Umbilical cord (tissue), 2 donors: ENCODE data around the gene ENDOD1. TPM values are rescaled to one million over a fixed set of nuclear protein-coding genes. Genes with fewer than 3 reads are reported as not detected.
"Not testable (repeated sequence)": the region's sequence is repeated elsewhere in the genome, so short reads cannot be mapped to it uniquely, and the experiment has no call there.

Experiments used
- DNase-seq: peaks from one replicate; pipeline ENCODE4 v3.0.0-alpha.2; 2015; ENCODE audit warnings: low spot score
- total RNA-seq: library from RNA; depleted of rRNA; stranded (reverse); fragments of >200 nt; gene quantifications from one replicate; pipeline ENCODE4 v1.2.3, GENCODE V29; 2014; ENCODE audit warnings: low replicate concordance; ENCODE audit not compliant: insufficient read depth

The ENDOD1 gene
- 51.0 TPM for total RNA-seq

- peak; percentile 95 for DNase-seq
These were observed at the start of gene ENDOD1 for GRCh38 chr11:95089620-95090542. Gene ENDOD1, plus strand, starts transcription at chr11:95089846. Its CDS starts 82 bp downstream, at chr11:95089928.

DNA sequence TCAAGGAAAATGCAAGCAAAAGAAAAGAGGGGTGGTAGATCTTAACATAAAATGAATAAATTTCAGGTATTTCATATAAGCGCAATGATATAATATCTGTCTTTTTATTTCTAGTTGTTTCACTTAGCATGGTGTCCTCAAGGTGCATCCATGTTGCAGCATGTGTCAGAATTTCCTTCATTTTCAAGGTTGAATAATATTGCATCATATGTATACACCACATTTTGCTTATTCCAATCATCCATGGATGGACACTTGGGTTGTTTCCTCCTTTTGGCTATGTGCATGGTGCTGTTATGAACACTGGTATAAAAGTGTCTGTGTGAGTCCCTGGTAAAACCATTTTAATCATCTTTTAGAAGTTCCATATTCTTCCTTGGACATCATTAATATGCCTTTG is 47.4 kb upstream of the ENDOD1 start:
- DNase-seq, result no peak

- no peak for DNase-seq
These were observed 46.7 kb upstream of the ENDOD1 start for GRCh38 chr11:95042906-95043305.

GRCh38 chr11:95044010-95044409 is 45.6 kb upstream of the ENDOD1 start:
- no peak for DNase-seq

GRCh38 chr11:95045812-95046211 is 43.8 kb upstream of the ENDOD1 start:
- DNase-seq, result no peak

GRCh38 chr11:95049122-95049521 is 40.5 kb upstream of the ENDOD1 start, which contains the start of gene KDM4F:
Gene KDM4F, plus strand, starts transcription at chr11:95049422.
- not testable (repeated sequence) for DNase-seq

DNA sequence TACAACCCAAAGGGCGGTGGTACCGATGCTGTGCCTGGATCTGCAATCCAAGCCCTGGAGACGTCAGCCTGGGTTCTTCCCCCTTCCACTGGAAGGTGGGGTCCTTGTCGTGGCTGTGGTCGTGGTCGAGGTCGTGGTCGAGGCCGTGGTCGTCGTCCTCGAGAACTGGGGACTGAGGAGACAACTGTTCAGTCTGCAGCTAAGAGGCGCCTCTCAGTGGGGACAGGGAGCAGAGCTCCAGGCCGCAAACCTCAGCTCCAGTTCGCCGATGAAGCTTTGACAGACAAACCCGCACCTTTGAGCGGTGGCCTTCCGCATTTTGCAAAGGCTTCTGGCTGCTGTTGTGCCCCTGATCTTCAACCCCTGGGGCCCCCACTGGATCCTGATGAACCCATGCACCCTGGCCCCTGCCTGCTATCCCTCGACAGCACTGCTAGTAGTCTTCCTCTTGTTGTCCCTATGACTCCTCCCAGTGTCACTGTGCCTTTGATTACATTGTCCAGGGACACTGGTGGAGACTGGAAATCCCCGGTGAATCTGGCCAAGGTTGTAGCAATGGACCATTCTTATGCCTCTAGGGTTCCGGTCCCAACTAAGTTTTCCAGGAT is 38.9 kb upstream of the ENDOD1 start:
- DNase-seq, result no peak

- no peak for DNase-seq
These were observed 35.3 kb upstream of the ENDOD1 start for GRCh38 chr11:95054356-95054755.

DNA sequence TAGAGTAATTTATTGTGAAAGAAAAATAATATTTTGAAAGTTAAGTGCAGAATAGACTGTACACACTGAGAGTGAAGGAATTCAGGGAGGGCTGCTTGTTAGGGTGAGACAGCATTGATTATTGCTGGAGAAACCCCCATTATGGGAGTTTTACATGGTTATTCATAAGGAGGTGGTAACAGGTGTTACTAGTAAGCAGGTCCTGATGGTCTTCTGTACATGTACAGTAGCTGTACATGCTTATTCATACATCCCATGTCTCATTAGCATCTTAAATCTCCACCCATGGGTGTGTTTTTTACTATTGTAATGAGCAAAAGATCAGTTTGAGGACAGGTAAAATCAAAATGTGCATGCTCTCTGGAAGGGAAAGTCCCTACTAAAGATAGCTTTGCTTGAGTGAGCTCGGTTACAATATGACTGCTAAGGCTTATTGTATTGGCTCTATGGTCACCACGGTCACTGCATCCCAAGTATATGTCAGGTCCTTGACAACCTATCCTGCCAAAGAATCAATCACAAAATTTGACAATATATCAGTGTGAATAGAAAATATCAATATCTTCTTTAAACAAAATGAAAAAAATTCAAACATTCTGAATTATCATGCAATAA is 34.3 kb upstream of the ENDOD1 start:
- DNase-seq, result no peak

DNA sequence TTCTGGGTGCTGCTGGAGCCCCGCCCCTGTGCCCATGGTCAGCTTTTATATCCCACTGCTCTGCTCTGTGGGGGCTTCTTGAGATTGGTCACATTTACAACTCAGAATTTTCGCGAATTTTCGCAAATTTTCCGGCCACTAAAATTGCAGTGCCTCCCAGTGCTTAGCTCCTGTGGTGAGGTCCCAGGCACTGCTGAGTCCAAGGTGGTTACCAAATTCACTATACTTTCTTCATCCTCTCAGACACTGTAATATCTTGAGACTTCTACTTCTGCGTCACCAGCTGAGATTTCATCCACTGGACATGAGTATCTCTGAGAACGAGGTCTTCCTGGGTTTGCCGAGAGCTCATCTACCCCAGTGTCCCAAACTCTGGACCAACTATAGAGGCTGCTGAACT is 31.7 kb upstream of the ENDOD1 start:
- DNase-seq, result no peak

DNA sequence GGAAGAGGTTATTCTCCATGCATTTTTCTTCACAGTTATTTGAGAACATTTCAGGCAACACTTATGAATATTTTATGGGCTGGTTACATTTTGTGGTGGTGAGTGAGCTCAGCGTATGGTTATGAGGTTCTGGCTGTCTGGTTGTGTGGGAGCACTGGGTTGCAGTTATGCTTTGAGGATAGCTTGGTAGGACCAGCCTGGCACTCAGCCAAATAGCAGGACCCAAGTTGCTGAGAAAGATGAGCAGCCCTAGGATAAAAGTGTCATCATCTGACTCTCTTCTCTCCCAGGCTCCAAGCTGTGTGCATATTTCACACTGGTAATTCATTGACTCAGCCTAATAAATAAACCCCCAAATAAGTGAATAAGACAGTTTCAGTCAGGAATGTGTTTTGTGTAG is 31.0 kb upstream of the ENDOD1 start:
- no peak for DNase-seq

- DNase-seq, result no peak
These were observed 30.6 kb upstream of the ENDOD1 start for GRCh38 chr11:95059046-95059445.

GRCh38 chr11:95065336-95065735 is 24.3 kb upstream of the ENDOD1 start:
- DNase-seq, result no peak

DNA sequence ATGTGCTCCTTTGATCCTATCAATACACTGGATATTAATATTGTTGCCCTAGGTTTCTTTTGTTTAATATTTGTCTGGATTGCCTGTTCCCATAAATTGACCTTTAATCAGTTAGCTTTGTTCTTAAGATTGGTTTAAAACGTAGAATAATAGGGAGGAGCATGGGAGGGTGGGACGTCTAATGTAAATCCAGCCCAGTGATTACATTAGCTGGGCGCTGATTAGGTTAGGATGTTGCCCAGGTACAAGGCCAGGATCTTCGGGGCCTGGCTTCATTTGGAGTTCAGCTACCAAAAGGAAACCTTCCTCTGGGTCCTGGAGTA is 23.0 kb upstream of the ENDOD1 start, which contains the start of gene SRSF8:
Gene SRSF8, plus strand, starts transcription at position 204 of the 323 bp plus-strand sequence. CDS start 308 bp downstream, outside the sequence.
- no peak for DNase-seq

GRCh38 chr11:95067039-95067840 is 22.4 kb upstream of the ENDOD1 start:
- peak; percentile 84 for DNase-seq

DNA sequence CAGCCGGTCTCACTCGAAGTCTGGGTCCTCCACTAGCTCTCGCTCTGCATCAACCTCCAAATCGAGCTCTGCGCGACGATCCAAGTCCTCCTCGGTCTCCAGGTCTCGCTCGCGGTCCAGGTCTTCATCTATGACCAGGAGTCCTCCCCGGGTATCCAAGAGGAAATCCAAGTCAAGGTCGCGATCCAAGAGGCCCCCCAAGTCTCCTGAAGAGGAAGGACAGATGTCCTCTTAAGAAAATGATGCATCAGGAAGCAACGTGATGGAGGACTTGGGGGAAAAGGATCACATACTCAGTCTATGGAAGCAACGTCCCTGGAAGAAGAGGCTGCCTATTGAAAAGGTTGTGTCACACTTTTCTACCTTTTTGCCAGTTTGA is 21.8 kb upstream of the ENDOD1 start:
- no peak for DNase-seq

DNA sequence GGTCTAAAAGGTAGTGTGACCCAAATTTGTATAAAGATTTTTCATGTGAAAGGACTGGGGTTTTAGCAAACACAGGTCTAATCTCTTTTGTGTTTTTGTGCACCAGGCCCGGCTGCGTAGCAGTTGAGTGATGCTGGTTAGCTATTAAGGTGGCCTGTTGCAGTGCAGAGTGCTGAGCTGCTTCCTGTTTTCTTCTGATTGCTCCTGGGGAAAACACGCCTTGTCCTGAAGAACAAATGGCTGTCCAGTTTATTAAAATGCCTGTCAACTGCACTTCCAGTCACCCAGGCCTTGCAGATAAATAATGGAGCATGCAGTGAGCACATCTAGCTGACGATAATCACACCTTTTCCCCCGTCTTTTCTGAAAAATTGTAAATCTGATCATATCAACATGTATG is 21.1 kb upstream of the ENDOD1 start:
- peak; percentile 96 for DNase-seq

GRCh38 chr11:95070471-95070870 is 19.2 kb upstream of the ENDOD1 start:
- DNase-seq, result no peak

DNA sequence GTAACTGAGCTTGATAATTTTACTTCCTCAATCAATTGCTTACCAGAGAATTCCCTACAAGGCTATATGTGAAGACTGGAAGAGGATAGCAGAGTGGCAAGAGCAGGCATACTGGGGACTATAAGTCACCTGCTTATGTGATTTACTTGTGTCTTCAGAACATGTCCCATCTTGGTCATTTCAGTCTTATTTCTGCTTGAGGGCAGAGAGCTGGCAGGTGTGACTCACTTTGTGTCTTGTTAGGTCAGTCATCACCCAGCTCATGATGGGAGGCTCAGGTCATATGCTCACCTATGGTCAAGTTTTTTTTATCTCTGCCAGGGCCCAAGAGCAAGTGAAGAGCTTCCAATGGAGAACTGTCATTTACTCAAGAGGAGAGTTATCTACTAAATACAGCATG is 16.7 kb upstream of the ENDOD1 start:
- DNase-seq, result no peak

DNA sequence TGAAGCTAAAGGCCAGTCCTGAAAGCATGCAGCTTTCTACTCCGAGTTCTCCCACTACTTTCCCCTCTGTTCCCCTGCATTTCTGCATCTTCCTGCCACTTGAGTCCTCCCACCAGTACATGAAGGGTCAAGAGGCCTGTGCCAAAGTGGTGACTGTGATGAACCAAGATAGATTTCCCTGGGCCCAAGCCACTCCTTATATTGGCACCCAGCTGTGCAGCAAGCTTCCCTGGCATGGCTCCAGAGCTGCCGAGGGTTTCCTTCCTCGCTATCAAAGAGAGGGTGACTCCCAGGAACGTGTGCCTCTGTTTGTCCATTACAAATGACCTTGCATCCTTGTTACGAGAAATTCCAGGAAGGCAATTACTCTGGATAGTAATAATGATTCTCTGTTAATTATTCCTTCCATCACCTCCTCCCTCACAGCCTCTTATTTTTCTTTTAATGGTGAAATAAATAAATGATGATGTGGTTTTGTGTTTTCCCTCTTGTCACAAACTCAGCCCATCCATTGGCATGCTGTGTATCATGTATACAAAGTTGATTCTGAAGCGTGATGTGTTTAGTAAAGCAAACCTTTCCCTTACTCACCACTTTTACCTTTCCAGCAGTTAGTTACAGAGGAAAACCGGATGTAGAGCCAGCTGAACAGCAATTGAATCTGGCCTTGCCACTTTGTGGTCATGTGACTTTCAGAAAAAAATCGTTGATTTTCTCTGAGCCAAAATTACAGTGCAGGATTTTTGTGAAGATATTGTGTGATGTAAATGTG is 14.7 kb upstream of the ENDOD1 start:
- no peak for DNase-seq

DNA sequence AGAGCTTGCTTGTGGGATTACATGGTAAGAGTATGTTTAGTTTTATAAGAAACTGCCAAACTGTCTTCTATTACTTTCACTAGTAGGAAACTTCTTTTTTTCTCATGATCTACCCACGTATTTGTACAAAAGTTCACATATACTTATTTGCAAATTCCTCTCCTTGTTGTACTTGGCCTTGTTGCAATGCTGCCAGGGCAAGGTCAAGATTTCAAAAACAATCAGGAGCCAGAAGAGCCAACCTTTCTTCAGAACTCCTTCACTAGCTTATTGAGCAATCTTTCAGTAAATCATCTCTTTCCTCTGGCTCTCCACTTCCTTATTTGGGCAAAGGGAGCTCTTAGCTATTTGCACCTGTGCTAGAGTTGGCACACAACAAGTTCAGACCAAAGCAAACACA is 13.2 kb upstream of the ENDOD1 start:
- DNase-seq, result peak; percentile 28
